Heart left ventricle (tissue), 16 donors: ENCODE results near the gene CYP51A1. TPM values are rescaled to one million over a fixed set of nuclear protein-coding genes. Genes with fewer than 3 reads are reported as not detected.

Experiments used
- ATAC-seq, 4 donors: fragments of 200-7000 bp; cut with Tn5 transposase; one replicate each; pipeline ENCODE4 v1.9.1; 2020 to 2022; ENCODE audit warnings: moderate library complexity in 4 of 4, mild to moderate bottlenecking in 3 of 4, moderate number of reproducible peaks in 1 of 4
- DNase-seq, 5 donors: peaks; one replicate each; pipeline ENCODE4 v3.0.0-alpha.2; 2020
- H3K27ac ChIP-seq, 12 donors: fragments of 200-600 bp; sonication (generic) in 4 of 12; one replicate each; pipeline versions ENCODE4 v1.5.0 to v1.8.0; 2016 to 2022; ENCODE audit warnings: mild to moderate bottlenecking in 2 of 12
- H3K27me3 ChIP-seq, 9 donors: fragments of 200-600 bp; sonication (generic) in 2 of 9; one replicate each; pipeline versions ENCODE4 v1.5.1 to v1.8.0; 2016 to 2022; ENCODE audit warnings: mild to moderate bottlenecking in 3 of 9
- H3K36me3 ChIP-seq, 9 donors: fragments of 200-600 bp; sonication (generic) in 2 of 9; one replicate each; pipeline versions ENCODE4 v1.5.0 to v1.8.0; 2018 to 2022; ENCODE audit warnings: mild to moderate bottlenecking in 2 of 9
- H3K4me1 ChIP-seq, 12 donors: fragments of 200-600 bp; sonication (generic) in 4 of 12; one replicate each; pipeline versions ENCODE4 v1.5.0 to v1.8.0; 2016 to 2022; ENCODE audit warnings: mild to moderate bottlenecking in 3 of 12
- H3K4me3 ChIP-seq, 12 donors: fragments of 200-600 bp; sonication (generic) in 4 of 12; one replicate each; pipeline versions ENCODE4 v1.5.0 to v1.8.0; 2017 to 2022; ENCODE audit warnings: mild to moderate bottlenecking in 9 of 12, moderate library complexity in 4 of 12
- H3K9me3 ChIP-seq, 12 donors: fragments of 200-600 bp; sonication (generic) in 4 of 12; one replicate each; pipeline versions ENCODE4 v1.5.0 to v1.8.0; 2016 to 2022; ENCODE audit warnings: mild to moderate bottlenecking in 1 of 12
- CTCF ChIP-seq, 12 donors: fragments of 200-600 bp; sonication (generic) in 4 of 12; IDR thresholded peaks; one replicate each; pipeline versions ENCODE4 v1.5.0 to v1.8.0; 2018 to 2022; ENCODE audit warnings: antibody characterized with exemption in 12 of 12, mild to moderate bottlenecking in 5 of 12
- POLR2A ChIP-seq, 2 donors: fragments of 450-650 bp; IDR thresholded peaks; one replicate each; pipeline ENCODE4 v1.6.1; 2017; ENCODE audit warnings: antibody characterized with exemption in 2 of 2, mild to moderate bottlenecking in 2 of 2, moderate library complexity in 2 of 2
- WGBS, 4 donors: extraction: QIAGEN DNeasy Blood & Tissue Kit in 2 of 4; methylation state at CpG; one replicate each; pipeline versions ENCODE4 v1.1.5 to v1.1.7; 2013 to 2018; 5-methylcytosine and 5-hydroxymethylcytosine counted together
- intact Hi-C, 10 donors: fragments of 100-400 bp; cut with DNase I; formaldehyde crosslinking; loops; one replicate each; pipeline versions ENCODE4 v1.11.1 to v1.14.2; 2022
- polyA plus RNA-seq, 2 donors: library from polyadenylated mRNA; stranded (reverse); fragments of 200-250 nt; gene quantifications; one replicate each; pipeline ENCODE4 v1.2.3, GENCODE V29; 2013
- total RNA-seq, 9 donors: library from RNA; depleted of rRNA in 2 of 9; stranded (reverse); fragments of >200 nt in 2 of 9; fragmentation: NEBNext Ultra II Directional in 3 of 9; extraction: Animal tissue kit (Norgen Biotek cat#: 25700) in 3 of 9; gene quantifications; one replicate each; pipeline versions ENCODE4 v1.1.0 to v1.2.4, GENCODE V29; 2016 to 2023
- donor health status: ischemic (EF 13 %, LVEDD 7.1; RV severe dilation, severe dysfunction).
- donor health status: healthy with polysubstance abuse.
- donor health status: DM: no; HTN: yes; CAD: no.
- donor health status: DM: no; HTN: no; CAD: no.
- donor health status: ischemic (EF 25% LVEDD 6.9; RV normal size, moderate dysfunction).
- donor health status: ischemic (EF 25% LVEDD 5.7; RV mildly dilated, moderate dysfunction).
- donor health status: healthy.
- donor health status: DM: yes; HTN: yes; CAD: no.
- donor health status: ischemic (EF 35%, LVEDD 5.7; RV mildly dilated, moderate dysfunction).
- donor health status: nonischemic (EF 11% LVEDD 7.7; RV severe dilation, severe dysfunction).
- donor health status: DM: yes; HTN: yes; CAD: no.
- donor health status: PGD.
- donor health status: ischemic (EF 29% LVEDD 5.4; RV normal size, mild dysfunction).
- donor health status: nonischemic (EF 23%, LVEDD 6.1; RV moderate dilation, normal function).

The CYP51A1 gene
- total and polyA plus RNA-seq, 11 donors, result 6.7 to 45.9 (median 32.7) TPM

- 42 to 65% (median 49%) methylated on average over 1 of the region's 1 CpG for WGBS, 4 donors
- H3K4me3 ChIP-seq, result no peak overlapping the region
- TF ChIP-seq CTCF (IDR thresholded peaks at IDR 0.05), result no peak
- TF ChIP-seq POLR2A (IDR thresholded peaks at IDR 0.05), result no peak
- H3K27me3 ChIP-seq, result no peaks in the 10 kb centered on the region
- no peaks in the 10 kb centered on the region for H3K9me3 ChIP-seq
- no peak for DNase-seq
- H3K4me1 ChIP-seq, result no peaks in the 10 kb centered on the region
- H3K27ac ChIP-seq, result no peak overlapping the region
- no peaks in the 10 kb centered on the region for H3K36me3 ChIP-seq
- intact Hi-C loops, result no loop called here
- ATAC-seq, result peak; percentile 7 to 74 (median 62)
Measured at GRCh38 chr7:92161271-92161670, 27.0 kb upstream of the CYP51A1 start.

GRCh38 chr7:92158660-92159575 is 24.6 kb upstream of the CYP51A1 start:
- Histone ChIP-seq H3K36me3 (no peaks in the 10 kb centered on the region), H3K4me3 (no peak overlapping the region), H3K4me1 (no peaks in the 10 kb centered on the region), H3K9me3 (no peaks in the 10 kb centered on the region), H3K27ac (no peak overlapping the region), H3K27me3 (no peaks in the 10 kb centered on the region)
- ATAC-seq, result no peak
- intact Hi-C loops, result no loop called here
- TF ChIP-seq CTCF (IDR thresholded peaks at IDR 0.05) (no peak), POLR2A (IDR thresholded peaks at IDR 0.05) (no peak)
- WGBS, 4 donors, result 91 to 94% (median 92%) methylated on average over 3 of the region's 3 CpGs
- DNase-seq, result no peak

- H3K4me3 ChIP-seq, result no peak overlapping the region
- H3K36me3 ChIP-seq, result no peaks in the 10 kb centered on the region
- TF ChIP-seq CTCF (IDR thresholded peaks at IDR 0.05) (no peak), POLR2A (IDR thresholded peaks at IDR 0.05) (no peak)
- H3K27ac ChIP-seq, result no peak overlapping the region
- DNase-seq (no peak), ATAC-seq (no peak)
- H3K27me3 ChIP-seq, result no peaks in the 10 kb centered on the region
- no peaks in the 10 kb centered on the region for H3K4me1 ChIP-seq
- H3K9me3 ChIP-seq, result no peaks in the 10 kb centered on the region
- intact Hi-C loops, result no loop called here
Measured at GRCh38 chr7:92156990-92157389, 22.7 kb upstream of the CYP51A1 start.

GRCh38 chr7:92155108-92155739 is 20.9 kb upstream of the CYP51A1 start:
- H3K4me1 ChIP-seq, result no peaks in the 10 kb centered on the region
- no peaks in the 10 kb centered on the region for H3K9me3 ChIP-seq
- no peak for TF ChIP-seq POLR2A (IDR thresholded peaks at IDR 0.05)
- no peak for TF ChIP-seq CTCF (IDR thresholded peaks at IDR 0.05)
- ATAC-seq (no peak), DNase-seq (no peak)
- intact Hi-C loops, result no loop called here
- WGBS, 4 donors, result 88 to 100% (median 95%) methylated on average over 1 of the region's 1 CpG
- no peaks in the 10 kb centered on the region for H3K36me3 ChIP-seq
- no peak overlapping the region for H3K27ac ChIP-seq
- H3K4me3 ChIP-seq, result no peak overlapping the region
- H3K27me3 ChIP-seq, result no peaks in the 10 kb centered on the region
